ENCODE measurements around the gene CDK5RAP1. TPM values are rescaled to one million over a fixed set of nuclear protein-coding genes. Genes with fewer than 3 reads are reported as not detected.
A peak's percentile ranks its signal among the peaks of the same experiment; 100 is the strongest.

Gene CDK5RAP1
- total and polyA plus RNA-seq, 9 of the 15 experiments (the other 6 are each of a cell fraction or from before 2014, with no cell fraction given): 41.6 to 127 (median 58.3) TPM

DNA sequence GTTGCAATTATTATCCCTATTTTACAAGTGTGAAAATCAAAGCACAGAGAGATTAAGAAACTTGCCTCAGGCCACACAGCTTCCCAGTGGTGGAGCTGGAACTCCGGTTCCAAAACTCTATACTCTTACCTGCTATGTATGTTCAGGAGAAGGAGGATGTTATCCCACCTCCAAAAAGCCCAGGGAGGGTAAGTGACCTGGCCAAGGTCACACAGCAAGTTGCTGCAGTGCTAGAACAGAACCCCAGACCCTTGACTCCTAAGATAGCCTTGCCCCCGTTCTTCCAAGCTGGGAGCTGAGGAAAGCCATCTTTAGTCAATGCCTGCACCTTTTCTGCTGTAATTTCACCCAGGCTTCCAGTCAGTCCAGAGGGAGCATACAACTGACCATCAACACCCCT lies 76.0 kb downstream of the CDK5RAP1 start:
- ATAC-seq (no peak), FAIRE-seq (no peak), DNase-seq (ENCODE audit: extremely low read depth in 1 of 4, low spot score in 3 of 4) (no peak)
- Histone ChIP-seq H3K27ac (ENCODE audit: extremely low read depth, low read depth, low read length) (no peak overlapping the region), H3K79me2 (ENCODE audit: control insufficient read depth, insufficient read depth, low read length) (no peaks in the 10 kb centered on the region), H3K9me1 (ENCODE audit: control insufficient read depth, insufficient read depth, low read length) (no peaks in the 10 kb centered on the region), H3K27me3 (ENCODE audit: control insufficient read depth in 2 of 2, insufficient read depth in 2 of 2, low read length in 2 of 2) (peaks cover 29 to 78% of the 10 kb centered on the region in 2 experiments), H3K4me3 (no peak overlapping the region), H3K9me3 (replicated peaks; ENCODE audit: control insufficient read depth, insufficient read depth, low read depth, low read length) (no peaks in the 10 kb centered on the region), H3K9ac (ENCODE audit: insufficient read depth in 1 of 2, low read depth in 2 of 2, low read length in 2 of 2) (peak overlapping the region in 1 of 2 experiments; percentile 65; a peak in 1 of 4 replicates), H3K4me1 (replicated peaks in 1 of 2; ENCODE audit: control insufficient read depth in 2 of 2, insufficient read depth in 2 of 2, low read length in 2 of 2) (no peaks in the 10 kb centered on the region), H2AFZ (ENCODE audit: low read depth, low read length) (no peak overlapping the region), H4K20me1 (replicated peaks; ENCODE audit: control insufficient read depth, insufficient read depth, low read length) (peaks cover 5% of the 10 kb centered on the region; the same call in 1 of the 2 replicates), H3K36me3 (ENCODE audit: control insufficient read depth, insufficient read depth, low read length) (no peaks in the 10 kb centered on the region), H3K4me2 (ENCODE audit: insufficient read depth, low read length) (no peak overlapping the region)
- intact Hi-C loops (cut with micrococcal nuclease) (no loop called here), in situ Hi-C loops (cut with MboI) (no loop called here)
- WGBS (ENCODE audit: insufficient coverage, low coverage, missing lambda C conversion rate): 0% methylated on average over 2 of the region's 2 CpGs
- ChIA-PET POLR2A (interaction anchor here (0.8 kb wide), 1 partner anchor 46 kb away, joined by 3 read pairs; no protein-coding TSS in a partner anchor), CTCF (ENCODE audit: low intra/inter-chr PET ratio) (no interaction called here)
- BruUV-seq (replicated peaks): no TSS peak
- TF ChIP-seq, protein P1, sequence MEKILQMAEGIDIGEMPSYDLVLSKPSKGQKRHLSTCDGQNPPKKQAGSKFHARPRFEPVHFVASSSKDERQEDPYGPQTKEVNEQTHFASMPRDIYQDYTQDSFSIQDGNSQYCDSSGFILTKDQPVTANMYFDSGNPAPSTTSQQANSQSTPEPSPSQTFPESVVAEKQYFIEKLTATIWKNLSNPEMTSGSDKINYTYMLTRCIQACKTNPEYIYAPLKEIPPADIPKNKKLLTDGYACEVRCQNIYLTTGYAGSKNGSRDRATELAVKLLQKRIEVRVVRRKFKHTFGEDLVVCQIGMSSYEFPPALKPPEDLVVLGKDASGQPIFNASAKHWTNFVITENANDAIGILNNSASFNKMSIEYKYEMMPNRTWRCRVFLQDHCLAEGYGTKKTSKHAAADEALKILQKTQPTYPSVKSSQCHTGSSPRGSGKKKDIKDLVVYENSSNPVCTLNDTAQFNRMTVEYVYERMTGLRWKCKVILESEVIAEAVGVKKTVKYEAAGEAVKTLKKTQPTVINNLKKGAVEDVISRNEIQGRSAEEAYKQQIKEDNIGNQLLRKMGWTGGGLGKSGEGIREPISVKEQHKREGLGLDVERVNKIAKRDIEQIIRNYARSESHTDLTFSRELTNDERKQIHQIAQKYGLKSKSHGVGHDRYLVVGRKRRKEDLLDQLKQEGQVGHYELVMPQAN (IDR thresholded peaks at IDR 0.05; ENCODE audit: borderline replicate concordance): no peak
- no peak for TF ChIP-seq GATA2 (CRISPR knock-in tag; IDR thresholded peaks at IDR 0.05)
- TF ChIP-seq ZNF778 (CRISPR knock-in tag; IDR thresholded peaks at IDR 0.05): no peak
- no peak for TF ChIP-seq SAP30 (IDR thresholded peaks at IDR 0.05; ENCODE audit: borderline replicate concordance, insufficient read depth, low read depth, low read length, poor library complexity, severe bottlenecking)
- no peak for TF ChIP-seq STAT5B (CRISPR knock-in tag; IDR thresholded peaks at IDR 0.05)
- TF ChIP-seq ZNF766 (CRISPR knock-in tag; conservative IDR thresholded peaks at IDR 0.05): no peak
- TF ChIP-seq POLR2G (IDR thresholded peaks at IDR 0.05; ENCODE audit: low read depth, low read length): no peak
- TF ChIP-seq, protein P2, sequence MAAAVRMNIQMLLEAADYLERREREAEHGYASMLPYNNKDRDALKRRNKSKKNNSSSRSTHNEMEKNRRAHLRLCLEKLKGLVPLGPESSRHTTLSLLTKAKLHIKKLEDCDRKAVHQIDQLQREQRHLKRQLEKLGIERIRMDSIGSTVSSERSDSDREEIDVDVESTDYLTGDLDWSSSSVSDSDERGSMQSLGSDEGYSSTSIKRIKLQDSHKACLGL (CRISPR knock-in tag; IDR thresholded peaks at IDR 0.05; ENCODE audit: borderline replicate concordance, poor library complexity, severe bottlenecking): no peak
- TF ChIP-seq ZNF121 (CRISPR knock-in tag; conservative IDR thresholded peaks at IDR 0.05): 0 out of 2 replicates have a peak, but pooled peaks have one; percentile 15
- no peak for TF ChIP-seq KLF6 (CRISPR knock-in tag; IDR thresholded peaks at IDR 0.05; ENCODE audit: borderline replicate concordance)
- peak; percentile 89 for TF ChIP-seq BRD9 (IDR thresholded peaks at IDR 0.05; ENCODE audit: low read depth, partially characterized antibody)
- peak; percentile 72 for TF ChIP-seq RBM25 (IDR thresholded peaks at IDR 0.05; ENCODE audit: low read depth, low read length, severe bottlenecking)
- TF ChIP-seq SETDB1 (IDR thresholded peaks at IDR 0.05; ENCODE audit: low read length): no peak
- TF ChIP-seq ZFP30 (CRISPR knock-in tag; IDR thresholded peaks at IDR 0.05; ENCODE audit: borderline replicate concordance): no peak
- TF ChIP-seq NCOA2 (IDR thresholded peaks at IDR 0.05; ENCODE audit: partially characterized antibody in 2 of 2): no peak
- no peak for TF ChIP-seq BRCA1 (IDR thresholded peaks at IDR 0.05)
- TF ChIP-seq BRCA1 (CRISPR knock-in tag; IDR thresholded peaks at IDR 0.05): no peak
- TF ChIP-seq ZNF699 (CRISPR knock-in tag; IDR thresholded peaks at IDR 0.05; ENCODE audit: insufficient replicate concordance): no peak
